Dedifferentiated amniotic fluid mesenchymal stem cell (primary cell): ENCODE results near the gene ANTXR1.

Experiments used
- DNase-seq: peaks from one replicate; pipeline ENCODE4 v3.0.0-alpha.2; 2016; ENCODE audit errors: extremely low spot score

Gene ANTXR1

DNA sequence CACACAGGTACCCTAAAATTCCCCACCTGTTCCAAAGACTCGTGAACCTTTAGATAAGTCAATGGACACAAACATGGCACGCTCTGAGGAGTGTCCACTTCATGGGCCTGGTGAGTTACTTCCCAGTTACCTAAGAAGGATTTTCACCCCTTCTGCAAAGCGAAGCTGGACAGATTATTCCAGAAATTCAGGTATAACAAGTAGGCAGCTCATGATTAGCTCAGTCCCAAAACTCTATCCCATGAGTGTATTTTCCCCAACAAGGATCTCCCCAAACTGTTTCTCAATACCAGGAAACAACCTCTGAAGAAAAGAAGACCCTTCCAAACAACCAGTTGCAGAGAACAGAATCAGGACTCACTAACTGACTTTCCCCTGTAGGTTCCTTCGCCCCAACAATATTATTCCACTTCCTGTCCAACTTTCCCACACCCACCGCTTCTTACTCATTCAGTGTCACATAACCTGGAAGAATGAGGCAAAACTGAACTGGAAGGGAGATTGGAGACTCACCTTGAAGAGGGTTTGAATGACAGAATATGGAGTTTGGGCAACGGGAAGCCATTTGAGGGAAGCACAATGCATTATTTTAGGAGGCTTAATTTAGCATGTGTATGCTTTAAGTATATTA lies 120.1 kb downstream of the ANTXR1 start:
- DNase-seq: no peak

GRCh38 chr2:69133898-69134297 lies 120.9 kb downstream of the ANTXR1 start:
- no peak for DNase-seq

DNA sequence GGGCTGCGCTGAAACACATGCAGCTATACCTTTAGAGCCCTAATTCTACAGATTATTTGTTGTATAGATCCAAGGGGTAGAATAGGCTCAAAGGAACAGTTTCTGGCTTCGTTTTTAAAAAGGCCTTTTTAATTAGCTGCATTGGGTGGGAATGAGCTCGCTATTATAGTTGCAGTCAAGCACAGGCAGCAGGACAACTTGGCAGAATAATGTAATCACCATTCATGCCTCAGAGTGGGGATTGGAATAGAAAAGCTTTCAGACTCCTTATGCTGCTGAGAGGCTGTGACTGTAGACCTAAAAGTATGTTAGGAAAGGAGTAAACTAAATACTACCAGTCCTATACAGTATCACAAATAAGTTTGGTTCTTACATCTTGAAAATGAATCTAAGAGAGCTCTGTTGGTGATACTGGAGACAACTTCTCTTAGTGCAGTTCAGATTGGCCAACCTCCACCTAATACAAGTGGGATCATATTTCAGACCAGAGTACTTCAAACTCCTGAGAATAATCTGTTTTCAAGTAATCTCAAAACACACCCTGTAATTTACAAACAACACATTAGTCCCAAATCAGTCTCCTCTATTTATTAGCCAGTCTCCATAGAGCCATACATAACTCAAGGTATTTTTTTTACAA lies 121.4 kb downstream of the ANTXR1 start:
- DNase-seq: no peak

DNA sequence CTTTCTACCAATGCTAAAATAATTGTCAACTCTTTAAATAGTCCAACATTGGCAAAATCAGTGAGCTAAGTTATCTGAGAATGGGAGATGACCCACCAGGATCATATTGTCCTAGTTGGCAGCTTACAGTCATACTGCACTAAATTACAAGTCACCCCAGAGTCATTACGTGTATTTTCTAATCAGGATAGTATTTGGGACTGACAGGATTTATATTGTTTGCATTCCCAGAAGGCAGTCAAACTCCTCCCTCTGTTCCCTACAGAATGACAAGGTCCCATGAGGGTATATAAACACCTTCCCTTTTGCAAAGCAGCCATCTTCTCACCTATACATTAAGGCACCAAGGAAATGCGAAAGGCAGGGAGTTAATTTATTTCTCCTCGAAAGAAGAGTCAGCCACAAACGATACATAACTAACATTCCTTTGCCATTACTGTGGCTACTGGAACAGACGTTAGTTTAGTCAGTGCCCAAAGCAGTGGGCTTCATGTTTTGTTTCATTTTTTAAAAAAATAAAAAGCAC lies 125.3 kb downstream of the ANTXR1 start:
- peak; percentile 68 for DNase-seq

DNA sequence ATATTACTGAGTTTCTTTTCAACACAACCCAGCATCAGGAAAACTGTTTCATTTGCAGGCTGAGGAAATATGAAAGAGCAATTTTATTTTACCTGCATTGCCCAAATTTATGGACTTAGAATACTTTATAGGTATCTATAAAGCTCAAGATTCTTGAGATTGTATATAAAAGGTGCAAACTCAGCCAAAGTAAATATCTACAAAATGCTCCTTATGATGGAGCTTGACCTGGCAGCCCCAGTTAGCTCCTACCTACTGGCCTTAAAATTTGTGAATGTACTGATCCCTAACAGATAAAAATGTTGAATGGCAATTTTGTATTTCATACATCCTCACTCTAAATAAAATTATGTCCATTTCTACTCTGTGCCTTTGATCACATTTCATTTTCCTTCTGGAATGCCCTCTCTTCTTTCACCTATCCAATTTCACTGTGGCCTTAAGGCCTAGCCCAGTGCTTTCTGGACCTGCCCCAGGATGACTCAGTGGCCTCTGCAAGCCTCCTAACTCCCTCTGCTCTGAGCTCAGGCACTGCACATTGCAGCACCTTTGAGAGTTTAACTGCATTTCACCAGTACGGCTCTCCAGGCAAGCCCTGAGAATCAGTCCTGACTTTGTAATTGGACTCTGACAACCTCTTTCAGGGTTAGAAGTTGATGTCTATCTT lies 125.9 kb downstream of the ANTXR1 start:
- DNase-seq: peak; percentile 41

DNA sequence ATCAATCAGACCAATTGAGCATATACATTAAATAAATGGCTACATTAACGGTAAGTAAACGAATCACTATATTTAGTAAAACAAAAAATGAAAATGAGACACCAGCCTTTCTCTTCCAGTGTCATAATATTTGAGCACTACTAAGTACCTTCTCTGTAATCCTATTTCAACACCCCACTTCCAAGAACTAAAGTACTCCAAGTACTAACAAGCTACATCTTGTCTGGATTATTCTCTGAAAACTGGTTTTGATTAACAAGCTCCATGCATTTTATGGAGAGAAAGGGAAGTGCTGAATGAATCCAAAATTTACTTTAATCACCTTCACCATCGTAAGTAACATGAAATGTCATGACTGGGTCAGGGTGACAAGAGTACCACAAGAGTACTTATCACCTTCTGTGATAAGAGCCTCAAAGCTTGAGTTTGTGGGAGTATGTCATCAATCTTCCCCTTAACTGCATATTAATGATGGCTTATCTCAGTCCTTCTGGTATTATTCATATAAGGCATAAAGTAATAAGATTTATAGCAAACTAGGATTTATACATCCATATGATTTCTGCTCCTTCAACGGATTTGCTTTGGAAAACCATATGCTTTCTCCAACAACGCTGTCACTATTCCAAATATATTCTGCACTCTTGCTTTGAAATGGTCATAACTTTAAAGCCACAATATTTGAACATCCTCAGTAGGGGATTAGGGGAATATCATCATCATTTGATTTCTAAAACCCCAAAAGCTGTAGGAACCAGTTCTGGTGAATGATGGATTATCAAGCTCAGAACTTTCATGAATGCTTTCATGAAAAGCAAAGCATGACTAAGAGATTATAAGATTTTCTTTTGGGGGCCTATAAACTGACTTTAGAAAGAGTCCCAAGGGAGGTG lies 127.0 kb downstream of the ANTXR1 start:
- DNase-seq: no peak

DNA sequence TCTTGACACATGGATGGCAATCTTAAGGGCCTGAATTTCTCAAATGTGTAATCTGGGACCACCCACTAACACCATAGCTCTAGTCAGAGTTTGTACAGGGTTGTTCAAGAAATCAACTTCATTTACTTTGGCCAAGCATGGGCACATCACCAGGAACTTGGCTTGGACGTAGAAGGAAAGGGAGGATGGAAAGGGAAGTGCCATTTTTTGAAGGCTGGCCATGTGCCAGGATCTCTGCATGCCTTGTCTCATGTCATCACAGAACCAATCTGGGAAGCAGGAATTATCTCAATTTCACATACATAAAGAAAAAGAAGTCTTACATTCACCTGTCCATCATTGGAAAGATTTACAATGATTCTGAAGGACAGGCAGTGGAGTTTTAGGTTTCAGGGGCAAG lies 128.1 kb downstream of the ANTXR1 start:
- no peak for DNase-seq

GRCh38 chr2:69143748-69144360 lies 130.9 kb downstream of the ANTXR1 start:
- DNase-seq: peak; percentile 25

DNA sequence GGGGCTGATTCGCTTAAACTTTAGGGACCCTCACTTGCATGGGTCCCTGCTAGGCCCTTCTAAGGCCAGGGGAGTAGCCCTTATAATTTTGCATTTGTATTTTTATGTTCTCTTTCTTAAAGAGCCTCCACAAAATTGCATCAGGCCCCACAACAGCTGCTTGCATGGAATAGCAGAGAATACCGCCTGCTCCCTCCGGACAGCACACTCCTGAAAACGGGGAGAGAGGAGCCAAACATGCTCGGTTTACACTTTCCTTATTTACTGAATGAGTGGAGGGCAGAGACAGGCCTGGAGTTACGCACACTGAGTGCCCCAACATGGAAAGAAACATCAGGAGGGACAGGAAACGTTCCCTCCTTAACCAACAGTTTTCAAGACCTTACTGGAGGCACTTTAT lies 132.2 kb downstream of the ANTXR1 start:
- DNase-seq: no peak

GRCh38 chr2:69147841-69148533 lies 135.0 kb downstream of the ANTXR1 start:
- no peak for DNase-seq

DNA sequence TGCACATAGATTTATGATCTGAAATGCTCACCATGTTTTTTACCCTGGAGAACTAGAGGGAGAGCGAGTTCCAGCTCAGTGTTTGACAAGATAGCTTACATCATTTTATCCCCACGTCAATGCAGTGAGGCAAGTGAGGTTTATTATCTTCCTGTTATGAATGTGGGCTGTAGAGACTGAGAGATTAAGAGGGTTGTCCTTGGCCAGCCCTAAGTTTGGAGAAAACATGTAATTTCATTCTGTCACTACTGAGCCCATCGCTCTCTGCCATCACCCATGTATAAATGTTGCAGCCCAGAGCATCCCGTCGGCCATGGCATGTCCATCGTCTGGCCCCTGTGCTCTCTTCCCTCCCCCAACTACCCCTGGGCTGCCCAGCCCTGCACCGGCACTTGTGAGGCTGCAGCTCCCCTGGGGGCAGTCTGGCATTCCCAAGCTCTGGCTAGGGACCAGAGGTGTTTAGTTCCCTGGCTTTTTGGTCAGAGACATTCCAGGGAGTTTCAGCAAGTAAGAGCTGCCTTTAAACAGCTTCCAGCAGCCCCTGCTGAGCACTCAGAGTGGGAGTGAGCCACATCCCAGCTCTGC lies 136.7 kb downstream of the ANTXR1 start:
- no peak for DNase-seq

DNA sequence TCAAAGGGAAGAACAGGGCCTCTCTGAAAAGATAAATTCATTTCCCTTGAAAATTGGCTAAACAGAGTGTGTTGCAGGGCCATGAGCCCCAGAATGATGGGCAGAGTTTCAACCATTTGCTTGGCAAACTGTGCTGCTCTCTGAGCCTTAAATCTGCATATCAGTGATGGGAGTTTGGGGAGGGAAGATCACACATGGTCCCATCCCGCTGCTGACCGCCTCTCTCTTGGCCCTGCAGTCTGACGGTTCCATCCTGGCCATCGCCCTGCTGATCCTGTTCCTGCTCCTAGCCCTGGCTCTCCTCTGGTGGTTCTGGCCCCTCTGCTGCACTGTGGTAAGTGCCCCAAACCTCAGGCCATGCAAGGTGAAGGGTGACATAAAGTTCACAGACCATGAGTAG lies 139.0 kb downstream of the ANTXR1 start:
- DNase-seq: no peak

DNA sequence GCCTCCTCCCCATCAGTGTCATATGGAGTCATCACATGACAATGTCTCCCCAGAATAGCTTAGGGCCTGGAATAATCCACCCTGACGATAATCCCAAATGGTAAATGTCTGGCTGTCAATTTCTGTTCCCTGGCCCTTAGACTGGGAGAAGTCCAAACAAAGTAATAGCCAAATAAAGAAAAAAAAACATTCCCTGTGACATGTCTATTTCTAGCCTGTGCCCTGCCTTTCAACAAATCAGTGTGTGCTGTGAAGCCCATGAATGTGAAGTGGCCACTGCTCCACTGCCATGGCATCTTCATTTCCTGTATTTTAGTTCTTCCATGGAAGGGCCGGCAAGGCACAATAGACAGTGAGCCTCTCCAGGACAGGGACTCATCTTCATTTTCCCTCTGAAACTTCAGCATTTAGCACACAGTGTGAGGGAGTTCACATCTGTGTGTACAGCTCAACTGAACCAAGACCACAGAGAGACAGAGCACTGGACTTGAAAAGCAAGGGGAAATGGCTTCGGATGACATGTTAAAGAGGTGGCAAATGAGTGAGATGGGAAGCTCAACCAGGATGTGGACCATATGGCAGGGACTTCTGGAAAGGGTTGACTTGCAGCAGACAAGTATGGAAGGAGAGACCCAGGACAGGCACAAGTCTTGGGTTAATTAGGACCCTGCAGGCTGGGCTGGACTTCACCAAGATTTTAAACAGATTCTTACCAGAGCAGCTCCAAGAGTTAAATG lies 140.0 kb downstream of the ANTXR1 start:
- no peak for DNase-seq

GRCh38 chr2:69154106-69154505 lies 141.1 kb downstream of the ANTXR1 start:
- peak; percentile 51 for DNase-seq

DNA sequence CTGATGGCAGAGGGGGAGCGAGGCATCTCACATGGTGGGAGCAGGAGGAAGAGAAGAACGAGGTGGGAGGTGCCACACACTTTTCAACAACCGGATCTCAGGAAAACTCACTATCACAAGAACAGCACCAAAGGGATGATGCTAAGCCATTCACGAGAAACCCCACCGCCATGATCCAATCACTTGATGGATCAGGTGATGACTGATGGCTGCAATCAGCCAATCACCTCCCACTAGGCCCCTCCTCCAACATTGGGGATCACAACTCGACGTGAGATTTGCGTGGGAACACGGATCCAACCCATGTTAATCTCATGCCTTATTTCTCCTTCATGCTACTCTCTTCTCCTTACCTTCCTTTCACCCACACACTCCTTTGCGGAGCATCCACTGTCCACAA lies 143.6 kb downstream of the ANTXR1 start:
- no peak for DNase-seq

DNA sequence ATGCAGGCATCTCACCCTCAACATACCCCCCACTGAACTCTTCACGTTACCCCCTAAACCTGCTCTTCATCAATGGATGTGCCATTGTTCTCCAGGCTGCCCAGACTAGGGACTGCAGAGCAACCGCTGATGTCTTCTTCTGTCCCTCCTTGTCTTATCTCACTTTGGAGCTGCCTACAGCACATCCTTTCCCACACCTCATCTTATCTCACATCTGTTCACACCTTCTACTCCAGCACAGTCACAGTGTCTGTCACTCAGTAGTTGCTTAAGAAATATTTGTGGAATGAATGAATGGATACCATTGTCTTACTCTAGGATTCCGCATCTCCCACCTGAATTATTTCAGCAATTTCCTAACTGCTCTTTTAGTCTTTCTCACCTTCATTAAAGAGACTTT lies 144.5 kb downstream of the ANTXR1 start:
- DNase-seq: no peak

DNA sequence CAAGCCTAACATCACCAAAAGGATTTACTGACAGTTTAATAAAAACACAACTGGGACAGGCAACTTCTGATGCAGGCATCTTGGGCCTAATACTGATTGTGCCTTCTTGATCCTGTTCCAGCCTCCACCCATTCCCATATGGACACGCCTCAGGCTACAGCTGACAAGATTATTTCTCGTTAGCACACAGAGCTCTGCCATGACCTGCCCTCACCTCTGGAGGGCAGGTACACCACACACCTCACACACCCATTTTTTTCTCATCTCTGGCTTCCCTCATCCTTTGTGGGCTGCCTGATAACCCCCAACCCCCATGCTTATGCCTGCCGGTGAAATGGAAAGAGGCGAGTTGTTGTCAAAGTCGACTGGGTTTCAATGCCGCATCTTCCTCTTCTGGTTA lies 147.0 kb downstream of the ANTXR1 start:
- DNase-seq: no peak

DNA sequence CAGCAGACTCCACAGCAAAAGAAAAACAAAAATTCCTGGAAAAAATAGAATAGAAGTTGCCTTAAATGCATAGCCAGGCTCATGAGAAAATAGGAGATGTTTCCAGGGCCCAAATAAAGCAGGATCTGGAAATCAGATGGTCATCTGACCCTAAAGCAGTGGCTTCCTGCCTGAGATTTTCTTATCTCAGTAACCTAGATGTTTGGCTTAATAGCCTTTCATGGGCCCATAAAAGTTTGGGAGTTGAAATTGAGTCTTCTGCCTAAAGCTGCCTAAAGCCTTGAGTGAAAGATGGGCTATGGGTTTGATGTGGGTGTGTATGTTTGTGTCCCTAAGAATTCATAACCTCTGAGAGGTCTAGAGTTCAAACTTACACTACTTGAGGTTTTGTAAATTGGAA lies 149.1 kb downstream of the ANTXR1 start:
- DNase-seq: no peak

- DNase-seq: peak; percentile 71
Observed at GRCh38 chr2:69163109-69163508, 150.1 kb downstream of the ANTXR1 start.

GRCh38 chr2:69163556-69163955 lies 150.6 kb downstream of the ANTXR1 start:
- no peak for DNase-seq
